SK-N-SH (cell line): ENCODE results near the gene ITGA6. TPM values are rescaled to one million over a fixed set of nuclear protein-coding genes. Genes with fewer than 3 reads are reported as not detected.
A peak's percentile ranks its signal among the peaks of the same experiment; 100 is the strongest.

Experiments used
- CTCF ChIA-PET: fragments of 300-600, 350-600 bp; formaldehyde crosslinking; extraction: SDS; loops from one replicate; lab custom pipeline; 2021; lab: Yijun Ruan, JAX
- POLR2A ChIA-PET: fragments of 350-600 bp; sonication (Branson Sonifier 250); formaldehyde crosslinking; extraction: SDS; loops from one replicate; lab custom pipeline; 2020; ENCODE audit warnings: antibody characterized with exemption, inconsistent platforms; lab: Yijun Ruan, JAX
- DNase-seq: peaks from one replicate; pipeline ENCODE4 v3.0.0; 2012
- H2AFZ ChIP-seq: fragments of 200-600 bp; sonication (generic); 2 replicates; pipeline ENCODE4 v1.8.1; 2016; ENCODE audit warnings: antibody characterized with exemption, mild to moderate bottlenecking, low read depth
- H3F3A ChIP-seq: fragments of 200-600 bp; sonication (generic); replicated peaks from 2 replicates; pipeline ENCODE3; 2016; ENCODE audit warnings: antibody characterized with exemption, mild to moderate bottlenecking; ENCODE audit not compliant: insufficient read depth
- H3K27ac ChIP-seq, 2 experiments: fragments of 200-500 bp in 1 of 2; fragments of 200-600 bp in 1 of 2; sonication (Bioruptor generic) in 1 of 2; sonication (generic), shearing (Covaris generic) in 1 of 2; 2 replicates each; pipeline versions ENCODE4 v1.5.1 to v1.6.1; 2014 to 2016; ENCODE audit warnings: low read depth in 2 of 2, inconsistent platforms in 1 of 2, low read length in 1 of 2, mild to moderate bottlenecking in 1 of 2, mixed read lengths in 1 of 2
- H3K27me3 ChIP-seq: fragments of 200-600 bp; sonication (generic), shearing (Covaris generic); 2 replicates; pipeline ENCODE4 v1.6.1; 2016; ENCODE audit warnings: mixed run types; ENCODE audit not compliant: insufficient read depth
- H3K36me3 ChIP-seq, 2 experiments: fragments of 200-500 bp in 1 of 2; fragments of 200-600 bp in 1 of 2; sonication (Bioruptor generic) in 1 of 2; sonication (generic) in 1 of 2; replicated peaks in 1 of 2; 2 replicates each; pipeline versions ENCODE3 to v1.5.1; 2014 to 2016; ENCODE audit warnings: low read length in 1 of 2, mild to moderate bottlenecking in 1 of 2; ENCODE audit not compliant: insufficient read depth in 2 of 2, control insufficient read depth in 1 of 2
- H3K4me1 ChIP-seq, 2 experiments: fragments of 200-500 bp in 1 of 2; fragments of 200-600 bp in 1 of 2; sonication (Bioruptor generic) in 1 of 2; sonication (generic), shearing (Covaris generic) in 1 of 2; 2 replicates each; pipeline versions ENCODE4 v1.5.1 to v1.6.1; 2014 to 2016; ENCODE audit warnings: low read depth in 1 of 2, low read length in 1 of 2, mixed run types in 1 of 2; ENCODE audit not compliant: insufficient read depth in 2 of 2, control insufficient read depth in 1 of 2
- H3K4me2 ChIP-seq: fragments of 200-600 bp; sonication (generic), shearing (Covaris generic); 2 replicates; pipeline ENCODE4 v1.6.1; 2017; ENCODE audit warnings: mixed run types
- H3K4me3 ChIP-seq, 2 experiments: fragments of 200-500 bp in 1 of 2; fragments of 200-600 bp in 1 of 2; sonication (Bioruptor generic) in 1 of 2; sonication (generic), shearing (Covaris generic) in 1 of 2; 2 replicates each; pipeline versions ENCODE4 v1.5.1 to v1.8.1; 2014 to 2016; ENCODE audit warnings: low read depth in 2 of 2, inconsistent platforms in 1 of 2, low read length in 1 of 2, mild to moderate bottlenecking in 1 of 2, mixed read lengths in 1 of 2, moderate library complexity in 1 of 2
- H3K79me2 ChIP-seq: fragments of 200-600 bp; sonication (generic); 2 replicates; pipeline ENCODE4 v1.8.1; 2017; ENCODE audit warnings: mild to moderate bottlenecking; ENCODE audit not compliant: insufficient read depth
- H3K9ac ChIP-seq: fragments of 200-600 bp; sonication (generic); 2 replicates; pipeline ENCODE4 v1.6.1; 2017; ENCODE audit warnings: mixed run types
- H3K9me2 ChIP-seq: fragments of 200-600 bp; sonication (generic); 2 replicates; pipeline ENCODE4 v1.6.1; 2017; ENCODE audit warnings: mixed run types
- H3K9me3 ChIP-seq: fragments of 200-600 bp; sonication (generic); 2 replicates; pipeline ENCODE4 v1.6.1; 2017; ENCODE audit warnings: mixed run types, mild to moderate bottlenecking, moderate library complexity
- H4K20me1 ChIP-seq: fragments of 200-600 bp; sonication (generic); 2 replicates; pipeline ENCODE4 v1.6.1; 2017; ENCODE audit warnings: mild to moderate bottlenecking, mixed run types; ENCODE audit not compliant: insufficient read depth
- ELF1 ChIP-seq: IDR thresholded peaks from 2 replicates; pipeline ENCODE4 v1.4.0; 2012
- EZH2phosphoT487 ChIP-seq: fragments of 200-600 bp; sonication (generic); IDR thresholded peaks from 2 replicates; pipeline ENCODE4 v1.6.1; 2017; ENCODE audit warnings: low read depth, mixed run types, mild to moderate bottlenecking, antibody characterized with exemption, moderate library complexity, borderline replicate concordance
- FOXM1 ChIP-seq: IDR thresholded peaks from 2 replicates; pipeline ENCODE4 v1.4.0; 2012; ENCODE audit warnings: low read depth, mild to moderate bottlenecking
- GABPA ChIP-seq: IDR thresholded peaks from 2 replicates; pipeline ENCODE4 v1.4.0; 2012; ENCODE audit warnings: low read depth, mild to moderate bottlenecking
- JUND ChIP-seq: IDR thresholded peaks from 2 replicates; pipeline ENCODE4 v1.4.0; 2012
- RAD21 ChIP-seq: IDR thresholded peaks from 2 replicates; pipeline ENCODE4 v1.6.1; 2012; ENCODE audit warnings: mild to moderate bottlenecking, low read length
- TEAD4 ChIP-seq: IDR thresholded peaks from 2 replicates; pipeline ENCODE4 v1.4.0; 2012; ENCODE audit warnings: mild to moderate bottlenecking, borderline replicate concordance; ENCODE audit not compliant: insufficient read depth
- WGBS: methylation state at CpG from one replicate; pipeline ENCODE4 v1.1.6; 2017; ENCODE audit warnings: low lambda C conversion rate; 5-methylcytosine and 5-hydroxymethylcytosine counted together
- polyA plus RNA-seq, 3 experiments: library from polyadenylated mRNA; depleted of rRNA; stranded (reverse); fragments of >200 nt; gene quantifications; 2 replicates each; pipeline ENCODE4 v1.2.3, GENCODE V29; 2012
- TF ChIP-seq, protein P1 (sequence below): IDR thresholded peaks from 2 replicates; pipeline ENCODE4; 2012
- TF ChIP-seq, protein P2 (sequence below): IDR thresholded peaks from 2 replicates; pipeline ENCODE4 v1.4.0; 2012; ENCODE audit warnings: low read depth, borderline replicate concordance
- TF ChIP-seq, protein P3 (sequence below): IDR thresholded peaks from 2 replicates; pipeline ENCODE4 v1.6.1; 2012; ENCODE audit warnings: mild to moderate bottlenecking, low read depth, low read length, moderate library complexity
- TF ChIP-seq, protein P4 (sequence below): fragments of 200-600 bp; sonication (generic); IDR thresholded peaks from 2 replicates; pipeline ENCODE4 v1.6.1; 2017; ENCODE audit warnings: antibody characterized with exemption, mild to moderate bottlenecking, moderate library complexity
- TF ChIP-seq, protein P5 (sequence below): fragments of 150-350 bp; IDR thresholded peaks from 2 replicates; pipeline ENCODE4 v1.6.1; 2017; ENCODE audit warnings: antibody characterized with exemption, low read length, low read depth, borderline replicate concordance

Gene ITGA6
- polyA plus RNA-seq, 1 of the 3 experiments (the other 2 are of a cell fraction): 26.0 TPM

DNA sequence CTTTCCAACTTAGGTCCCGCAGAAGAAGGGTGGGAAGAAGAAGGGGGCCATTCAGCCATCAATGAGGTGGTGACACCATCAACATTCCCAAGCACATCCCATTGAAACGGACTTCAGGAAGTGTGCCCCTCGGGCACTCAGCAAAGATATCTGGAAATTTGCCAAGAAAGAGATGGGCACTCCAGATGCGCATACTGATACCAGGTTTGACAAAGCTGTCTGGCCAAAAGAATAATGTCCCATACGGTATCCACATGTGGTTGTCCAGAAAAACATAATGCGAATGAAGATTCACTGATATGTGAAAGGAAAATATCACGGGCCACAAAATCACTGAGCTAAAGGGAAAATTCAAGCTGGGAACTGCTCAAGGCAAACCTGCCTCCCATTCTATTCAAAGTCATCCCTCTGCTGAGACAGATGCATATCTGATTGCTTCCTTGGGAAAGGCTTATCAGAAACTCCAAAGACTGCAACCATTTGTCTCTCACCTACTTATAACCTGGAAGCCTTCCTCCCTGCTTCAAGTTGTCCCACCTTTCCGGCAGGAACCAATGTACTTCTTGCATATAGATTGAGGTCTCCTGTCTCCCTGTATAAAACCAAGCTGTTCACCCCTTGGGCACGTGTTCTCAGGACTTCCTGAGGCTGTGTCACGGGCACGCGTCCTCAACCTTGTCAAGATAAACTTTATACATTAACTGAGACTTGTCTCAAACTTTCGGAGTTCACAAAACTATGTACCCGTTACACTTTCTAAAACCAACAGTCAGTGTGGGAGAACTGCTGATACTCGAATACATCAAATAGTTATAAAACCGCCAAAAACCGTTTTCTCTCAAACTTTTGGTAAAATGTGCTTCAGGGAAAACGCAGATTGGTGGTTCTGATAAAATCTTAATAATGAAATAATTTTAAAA is 127.2 kb downstream of the ITGA6 start (continued):
- TF ChIP-seq, protein P1, sequence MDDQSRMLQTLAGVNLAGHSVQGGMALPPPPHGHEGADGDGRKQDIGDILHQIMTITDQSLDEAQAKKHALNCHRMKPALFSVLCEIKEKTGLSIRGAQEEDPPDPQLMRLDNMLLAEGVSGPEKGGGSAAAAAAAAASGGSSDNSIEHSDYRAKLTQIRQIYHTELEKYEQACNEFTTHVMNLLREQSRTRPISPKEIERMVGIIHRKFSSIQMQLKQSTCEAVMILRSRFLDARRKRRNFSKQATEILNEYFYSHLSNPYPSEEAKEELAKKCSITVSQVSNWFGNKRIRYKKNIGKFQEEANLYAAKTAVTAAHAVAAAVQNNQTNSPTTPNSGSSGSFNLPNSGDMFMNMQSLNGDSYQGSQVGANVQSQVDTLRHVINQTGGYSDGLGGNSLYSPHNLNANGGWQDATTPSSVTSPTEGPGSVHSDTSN: no peak
- TF ChIP-seq TEAD4: no peak
- TF ChIP-seq JUND: no peak
- TF ChIP-seq, protein P2, sequence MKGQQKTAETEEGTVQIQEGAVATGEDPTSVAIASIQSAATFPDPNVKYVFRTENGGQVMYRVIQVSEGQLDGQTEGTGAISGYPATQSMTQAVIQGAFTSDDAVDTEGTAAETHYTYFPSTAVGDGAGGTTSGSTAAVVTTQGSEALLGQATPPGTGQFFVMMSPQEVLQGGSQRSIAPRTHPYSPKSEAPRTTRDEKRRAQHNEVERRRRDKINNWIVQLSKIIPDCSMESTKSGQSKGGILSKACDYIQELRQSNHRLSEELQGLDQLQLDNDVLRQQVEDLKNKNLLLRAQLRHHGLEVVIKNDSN: no peak
- TF ChIP-seq ELF1: no peak
- no peak for TF ChIP-seq EZH2phosphoT487
- no peak for TF ChIP-seq FOXM1
- TF ChIP-seq, protein P3, sequence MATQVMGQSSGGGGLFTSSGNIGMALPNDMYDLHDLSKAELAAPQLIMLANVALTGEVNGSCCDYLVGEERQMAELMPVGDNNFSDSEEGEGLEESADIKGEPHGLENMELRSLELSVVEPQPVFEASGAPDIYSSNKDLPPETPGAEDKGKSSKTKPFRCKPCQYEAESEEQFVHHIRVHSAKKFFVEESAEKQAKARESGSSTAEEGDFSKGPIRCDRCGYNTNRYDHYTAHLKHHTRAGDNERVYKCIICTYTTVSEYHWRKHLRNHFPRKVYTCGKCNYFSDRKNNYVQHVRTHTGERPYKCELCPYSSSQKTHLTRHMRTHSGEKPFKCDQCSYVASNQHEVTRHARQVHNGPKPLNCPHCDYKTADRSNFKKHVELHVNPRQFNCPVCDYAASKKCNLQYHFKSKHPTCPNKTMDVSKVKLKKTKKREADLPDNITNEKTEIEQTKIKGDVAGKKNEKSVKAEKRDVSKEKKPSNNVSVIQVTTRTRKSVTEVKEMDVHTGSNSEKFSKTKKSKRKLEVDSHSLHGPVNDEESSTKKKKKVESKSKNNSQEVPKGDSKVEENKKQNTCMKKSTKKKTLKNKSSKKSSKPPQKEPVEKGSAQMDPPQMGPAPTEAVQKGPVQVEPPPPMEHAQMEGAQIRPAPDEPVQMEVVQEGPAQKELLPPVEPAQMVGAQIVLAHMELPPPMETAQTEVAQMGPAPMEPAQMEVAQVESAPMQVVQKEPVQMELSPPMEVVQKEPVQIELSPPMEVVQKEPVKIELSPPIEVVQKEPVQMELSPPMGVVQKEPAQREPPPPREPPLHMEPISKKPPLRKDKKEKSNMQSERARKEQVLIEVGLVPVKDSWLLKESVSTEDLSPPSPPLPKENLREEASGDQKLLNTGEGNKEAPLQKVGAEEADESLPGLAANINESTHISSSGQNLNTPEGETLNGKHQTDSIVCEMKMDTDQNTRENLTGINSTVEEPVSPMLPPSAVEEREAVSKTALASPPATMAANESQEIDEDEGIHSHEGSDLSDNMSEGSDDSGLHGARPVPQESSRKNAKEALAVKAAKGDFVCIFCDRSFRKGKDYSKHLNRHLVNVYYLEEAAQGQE: no peak

DNA sequence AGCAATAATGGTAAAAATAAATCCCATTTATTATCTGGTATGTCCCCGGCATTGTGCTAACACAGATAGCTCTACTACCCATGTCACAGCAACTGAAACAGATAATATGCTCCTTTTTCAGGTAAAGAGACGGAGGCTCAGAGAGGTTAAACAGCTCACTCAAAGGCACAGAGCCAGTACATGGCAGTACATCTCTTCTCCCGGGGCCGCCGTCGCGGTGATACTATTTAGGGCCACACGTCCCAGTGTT is 127.8 kb downstream of the ITGA6 start:
- no peaks in the 10 kb centered on the region for H3K27me3 ChIP-seq
- TF ChIP-seq RAD21 (no peak), GABPA (no peak)
- TF ChIP-seq, protein P4, sequence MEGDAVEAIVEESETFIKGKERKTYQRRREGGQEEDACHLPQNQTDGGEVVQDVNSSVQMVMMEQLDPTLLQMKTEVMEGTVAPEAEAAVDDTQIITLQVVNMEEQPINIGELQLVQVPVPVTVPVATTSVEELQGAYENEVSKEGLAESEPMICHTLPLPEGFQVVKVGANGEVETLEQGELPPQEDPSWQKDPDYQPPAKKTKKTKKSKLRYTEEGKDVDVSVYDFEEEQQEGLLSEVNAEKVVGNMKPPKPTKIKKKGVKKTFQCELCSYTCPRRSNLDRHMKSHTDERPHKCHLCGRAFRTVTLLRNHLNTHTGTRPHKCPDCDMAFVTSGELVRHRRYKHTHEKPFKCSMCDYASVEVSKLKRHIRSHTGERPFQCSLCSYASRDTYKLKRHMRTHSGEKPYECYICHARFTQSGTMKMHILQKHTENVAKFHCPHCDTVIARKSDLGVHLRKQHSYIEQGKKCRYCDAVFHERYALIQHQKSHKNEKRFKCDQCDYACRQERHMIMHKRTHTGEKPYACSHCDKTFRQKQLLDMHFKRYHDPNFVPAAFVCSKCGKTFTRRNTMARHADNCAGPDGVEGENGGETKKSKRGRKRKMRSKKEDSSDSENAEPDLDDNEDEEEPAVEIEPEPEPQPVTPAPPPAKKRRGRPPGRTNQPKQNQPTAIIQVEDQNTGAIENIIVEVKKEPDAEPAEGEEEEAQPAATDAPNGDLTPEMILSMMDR: no peak
- TF ChIP-seq, protein P5, sequence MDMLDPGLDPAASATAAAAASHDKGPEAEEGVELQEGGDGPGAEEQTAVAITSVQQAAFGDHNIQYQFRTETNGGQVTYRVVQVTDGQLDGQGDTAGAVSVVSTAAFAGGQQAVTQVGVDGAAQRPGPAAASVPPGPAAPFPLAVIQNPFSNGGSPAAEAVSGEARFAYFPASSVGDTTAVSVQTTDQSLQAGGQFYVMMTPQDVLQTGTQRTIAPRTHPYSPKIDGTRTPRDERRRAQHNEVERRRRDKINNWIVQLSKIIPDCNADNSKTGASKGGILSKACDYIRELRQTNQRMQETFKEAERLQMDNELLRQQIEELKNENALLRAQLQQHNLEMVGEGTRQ: no peak
- ChIA-PET CTCF (interaction anchor here (1.0 to 2.3 kb wide), 2 partner anchors 156 to 376 kb away, joined by 3 to 5 read pairs; no protein-coding TSS in a partner anchor), POLR2A (no interaction called here)
- peaks cover 37% of the 10 kb centered on the region for H3K79me2 ChIP-seq
- H4K20me1 ChIP-seq: no peaks in the 10 kb centered on the region
- H2AFZ ChIP-seq: peak overlapping the region; percentile 91
- DNase-seq: no peak
- peak overlapping the region; percentile 39 to 80; a peak in 2 of 4 replicates for H3K27ac ChIP-seq
- no peaks in the 10 kb centered on the region for H3K36me3 ChIP-seq
- H3K9me3 ChIP-seq: no peaks in the 10 kb centered on the region
- H3K4me3 ChIP-seq: peak overlapping the region; percentile 79 to 85
- 9% methylated on average over 2 of the region's 8 CpGs for WGBS
- H3K9ac ChIP-seq: peak overlapping the region; percentile 75
- peaks cover 4 to 12% of the 10 kb centered on the region in 2 experiments; a peak in 3 of 4 replicates for H3K4me1 ChIP-seq
- H3K9me2 ChIP-seq: no peaks in the 10 kb centered on the region
- peak overlapping the region; percentile 83 for H3K4me2 ChIP-seq
- no peaks in the 10 kb centered on the region for H3F3A ChIP-seq

Other genes with a start within 250 kb of the ITGA6 start
- gene PDK1, start 128.5 kb downstream of the ITGA6 start, polyA plus RNA-seq (2012; rRNA removed): 5.3 and 6.3 TPM in 2 replicates